ENCODE results near the gene ADCY4.

ADCY4 gene

GRCh38 chr14:24293525-24293924 lies 41.3 kb downstream of the ADCY4 start:
- DNase-seq: no peak

DNA sequence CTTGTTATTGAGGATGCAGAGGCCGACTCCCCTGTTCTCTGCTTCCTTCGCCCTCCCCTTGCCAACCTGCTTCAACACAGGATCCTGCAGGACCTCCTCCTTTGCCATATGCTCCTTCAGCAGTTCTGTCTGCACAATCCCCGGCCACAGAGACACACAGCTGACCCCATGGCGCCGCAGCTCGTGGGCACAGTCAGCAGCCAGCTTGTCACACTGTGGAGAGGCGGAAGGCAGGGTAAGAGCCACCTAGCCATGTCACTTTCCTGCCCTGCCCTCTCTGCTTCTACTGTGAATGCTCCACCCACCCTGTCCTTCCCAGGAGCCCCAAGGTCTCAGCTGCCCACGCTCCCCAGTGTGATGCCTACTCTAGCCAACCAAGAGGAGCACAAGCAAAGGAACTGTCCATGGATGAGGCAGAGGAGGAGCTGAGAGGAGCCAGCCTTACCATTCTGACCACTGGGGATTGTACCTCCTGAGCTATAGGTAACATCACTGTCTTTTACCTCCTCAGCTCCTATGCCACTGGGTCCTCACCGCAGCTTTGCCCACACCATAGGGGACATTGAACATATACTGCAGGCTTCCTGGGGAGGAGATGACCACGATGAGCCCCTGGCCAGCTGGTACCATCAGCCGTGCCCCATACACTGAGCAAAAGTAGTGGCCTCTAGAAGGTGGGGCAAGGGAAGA lies 42.6 kb downstream of the ADCY4 start:
- DNase-seq: no peak

- no peak for DNase-seq
Observed at GRCh38 chr14:24291446-24292117, 43.3 kb downstream of the ADCY4 start.

DNA sequence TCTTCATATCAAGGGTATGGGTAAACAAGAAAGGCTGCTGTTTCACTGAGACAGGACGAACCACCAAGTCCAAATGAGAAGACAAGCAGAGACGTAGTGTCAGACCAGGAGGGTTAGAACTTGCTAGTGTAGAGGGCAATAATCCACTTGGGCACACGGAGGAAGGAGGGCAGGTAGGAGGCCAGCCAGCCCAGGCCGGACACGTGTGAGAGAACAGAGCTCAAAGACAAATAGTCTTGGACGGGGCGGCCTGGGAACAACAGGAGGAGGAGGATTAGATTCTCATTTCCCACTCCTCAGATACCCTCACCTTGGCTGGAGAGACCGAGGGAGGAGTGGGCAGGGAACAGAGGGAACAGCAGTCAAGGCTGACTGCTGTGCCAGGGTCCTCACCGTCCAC lies 44.1 kb downstream of the ADCY4 start:
- DNase-seq: no peak

- DNase-seq: no peak
Observed at GRCh38 chr14:24289649-24290280, 45.1 kb downstream of the ADCY4 start.

DNA sequence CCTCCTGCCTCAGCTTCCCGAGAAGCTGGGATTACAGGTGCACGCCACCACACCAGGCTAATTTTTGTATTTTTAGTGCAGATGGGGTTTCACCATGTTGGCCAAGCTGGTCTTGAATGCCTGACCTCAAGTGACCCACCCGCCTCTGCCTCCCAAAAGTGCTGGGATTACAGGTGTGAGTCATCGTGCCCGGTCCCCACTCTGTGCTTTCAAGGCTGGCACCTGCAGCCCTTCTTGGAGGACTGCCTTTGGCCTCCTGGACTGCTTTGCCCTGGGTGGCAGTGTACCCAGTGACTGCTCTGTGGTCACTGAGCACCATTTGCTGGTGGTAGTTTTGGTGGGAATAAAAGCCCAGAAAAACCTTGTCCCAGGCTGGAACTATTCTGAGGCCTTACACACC lies 47.9 kb downstream of the ADCY4 start:
- DNase-seq: no peak

GRCh38 chr14:24285351-24285750 lies 49.5 kb downstream of the ADCY4 start:
- no peak for DNase-seq

DNA sequence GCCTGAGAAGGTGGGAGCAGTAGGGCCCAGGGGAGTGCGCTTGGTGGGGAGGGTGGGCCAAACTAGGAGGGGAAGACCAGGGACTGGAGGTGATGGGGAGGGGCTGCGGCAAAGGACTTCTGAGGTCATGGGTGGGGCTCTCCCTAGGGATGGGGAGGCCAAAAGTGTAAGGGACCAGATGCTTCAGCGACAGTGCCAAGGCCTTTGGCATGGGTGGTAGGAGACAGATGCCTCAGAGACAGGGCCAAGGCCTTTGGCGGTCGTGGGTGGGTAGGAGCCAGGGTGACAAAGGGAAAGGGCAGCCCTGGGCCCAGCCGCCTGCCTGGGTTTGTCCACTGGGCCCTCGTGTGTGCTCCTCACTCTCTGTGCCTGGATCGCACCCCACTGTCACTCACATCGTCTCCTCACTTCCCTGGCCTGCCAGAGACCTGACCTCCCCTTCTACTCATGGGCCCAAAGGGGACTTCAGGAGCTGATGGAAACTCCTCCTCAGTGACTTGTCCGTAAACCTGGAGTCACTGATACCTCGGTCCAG lies 50.3 kb downstream of the ADCY4 start:
- no peak for DNase-seq

DNA sequence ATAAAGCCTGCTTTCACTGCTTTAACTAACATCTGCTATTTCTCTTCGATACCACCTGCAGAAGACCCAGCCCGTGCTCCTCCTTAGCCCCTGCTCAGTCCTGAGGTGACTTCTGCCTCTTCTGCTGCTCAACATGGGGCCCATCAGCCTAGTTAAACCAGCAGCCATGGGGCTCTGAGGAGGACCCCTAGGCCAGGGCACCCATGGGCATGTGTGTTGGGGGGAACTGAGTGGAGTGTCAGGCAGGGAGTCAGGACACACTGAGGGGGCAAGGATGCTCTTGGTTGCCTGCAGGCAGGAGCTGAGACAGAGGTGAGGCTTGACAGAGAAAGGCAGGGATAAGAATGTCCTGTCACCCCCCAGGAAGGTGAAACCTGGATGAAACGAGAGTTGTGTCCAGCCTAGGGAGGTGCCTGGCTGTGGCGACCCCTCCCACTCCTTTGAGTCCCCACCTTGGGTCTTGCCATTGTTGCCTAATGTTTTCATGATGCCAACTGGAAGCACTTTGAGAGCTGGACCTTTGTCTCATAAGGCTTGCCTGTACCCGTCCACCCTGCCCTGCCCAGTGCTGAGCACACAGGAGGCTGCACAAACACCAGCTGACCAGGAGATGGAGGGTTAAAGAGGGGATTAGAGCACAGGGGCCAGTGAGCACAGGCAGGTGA lies 50.9 kb downstream of the ADCY4 start:
- DNase-seq: no peak

DNA sequence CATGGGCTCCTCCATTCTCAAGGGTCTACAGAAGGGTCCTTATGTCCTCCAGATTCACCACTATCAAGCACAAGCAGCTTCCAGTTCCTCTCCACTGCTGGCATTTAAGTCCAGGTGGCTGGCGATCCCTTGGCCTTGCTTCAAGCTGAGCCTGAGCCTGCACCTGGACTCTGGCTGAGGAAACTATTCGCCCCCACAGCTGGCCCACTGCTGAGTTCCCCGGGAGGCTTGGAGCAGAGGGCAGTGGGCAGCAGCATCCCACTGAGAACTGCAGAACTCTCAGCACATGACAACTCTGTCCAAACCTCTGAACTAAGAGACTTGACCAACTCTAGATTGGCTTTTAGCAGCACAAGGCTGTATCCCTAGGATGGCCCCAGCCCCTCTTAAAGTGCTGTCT lies 52.1 kb downstream of the ADCY4 start:
- no peak for DNase-seq

GRCh38 chr14:24281636-24282035 lies 53.2 kb downstream of the ADCY4 start:
- no peak for DNase-seq

DNA sequence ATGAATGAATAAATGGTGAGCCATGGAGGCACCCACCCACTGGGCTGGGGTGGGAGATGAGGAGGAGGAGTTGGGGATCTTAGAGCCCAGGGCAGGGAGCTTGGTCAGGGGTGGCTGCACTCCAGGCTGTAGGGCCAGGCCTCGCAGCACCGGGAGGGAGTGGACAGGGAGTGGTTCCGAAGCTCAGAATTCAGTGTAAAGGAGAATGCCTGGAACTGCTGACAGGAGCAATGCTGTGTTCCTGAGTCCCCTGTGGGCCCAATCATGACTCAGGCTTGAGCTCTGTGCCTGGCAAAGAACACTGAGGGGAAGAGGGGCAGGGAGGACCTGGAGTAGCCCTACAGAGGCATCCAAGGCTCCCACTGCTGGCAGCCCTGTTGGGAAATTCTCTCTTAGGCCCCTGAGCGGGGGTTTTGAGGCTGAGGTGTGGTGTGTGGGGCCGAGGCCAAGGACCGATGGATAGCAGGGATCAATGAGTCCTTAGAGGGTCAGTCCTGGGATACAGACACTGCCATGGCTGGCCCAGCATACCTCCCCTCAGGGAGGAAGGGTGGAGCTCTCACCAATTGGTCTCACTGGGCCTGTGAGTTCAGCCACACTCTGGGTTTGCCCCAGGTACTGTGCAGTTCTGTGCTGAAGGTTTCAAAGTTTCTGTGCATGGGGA lies 53.9 kb downstream of the ADCY4 start:
- DNase-seq: no peak

DNA sequence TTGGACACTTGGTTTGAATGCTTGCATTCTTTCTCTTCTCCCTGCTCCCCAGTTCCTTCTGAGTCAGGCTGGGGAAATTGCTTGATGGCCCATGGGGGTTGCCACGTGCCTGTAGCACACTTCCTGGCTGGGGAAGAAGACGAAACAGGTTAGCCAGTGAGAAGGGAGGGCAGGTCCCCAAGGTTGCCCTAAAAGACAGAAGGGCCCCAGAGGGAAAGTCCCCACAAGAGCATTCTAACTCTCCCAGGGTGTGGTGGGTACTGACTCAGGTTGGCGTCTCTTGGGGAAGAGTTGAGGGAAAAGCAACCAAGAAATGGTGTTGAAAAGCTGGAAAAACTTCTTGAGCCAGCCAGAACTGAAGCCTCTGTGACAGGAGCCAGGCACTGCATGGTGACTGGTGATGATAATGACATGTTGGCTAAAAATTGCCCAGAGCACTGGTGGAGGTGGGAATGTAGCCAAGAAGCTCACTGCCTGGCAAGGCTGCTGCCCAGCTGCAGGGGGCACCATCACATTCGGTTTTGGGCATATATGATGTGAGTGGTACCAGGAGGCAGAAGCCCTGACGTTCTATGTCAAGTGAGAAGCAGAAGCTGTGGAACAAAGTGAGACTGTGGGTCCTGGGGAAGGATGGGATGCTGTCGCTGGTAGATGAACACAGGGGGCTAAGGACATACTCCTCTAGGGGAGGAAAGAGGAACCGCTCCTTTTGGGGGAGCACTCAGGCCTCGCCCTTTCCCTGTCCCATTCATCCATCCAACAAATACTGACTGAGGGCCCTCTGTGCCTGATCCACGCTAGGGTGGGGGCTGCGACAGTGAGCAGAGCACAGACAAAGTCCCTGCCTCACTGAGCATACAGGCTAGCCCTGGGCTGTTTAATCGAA lies 55.3 kb downstream of the ADCY4 start:
- DNase-seq: no peak

DNA sequence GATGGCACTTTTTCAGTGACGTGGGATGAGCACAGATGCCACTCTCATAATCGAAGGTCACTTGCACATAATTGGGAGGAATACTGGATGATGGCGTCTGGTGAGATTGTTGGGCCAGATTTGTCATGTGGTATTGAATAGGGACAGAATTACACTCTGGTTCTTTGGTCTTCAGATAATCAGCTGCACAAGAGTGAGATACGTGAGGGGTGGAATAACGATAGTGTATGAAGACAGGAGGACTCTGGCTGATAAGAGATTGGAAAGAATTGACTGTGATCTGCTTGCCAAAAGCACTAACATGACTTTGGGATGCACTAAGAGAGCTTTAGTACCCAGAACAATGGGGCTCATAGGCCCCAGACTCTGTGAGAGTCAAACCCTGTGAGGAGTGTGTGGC lies 56.4 kb downstream of the ADCY4 start:
- no peak for DNase-seq

- DNase-seq: no peak
Observed at GRCh38 chr14:24277606-24278321, 57.1 kb downstream of the ADCY4 start.

GRCh38 chr14:24277071-24277470 lies 57.8 kb downstream of the ADCY4 start:
- DNase-seq: no peak

- no peak for DNase-seq
Observed at GRCh38 chr14:24274101-24274543, 60.7 kb downstream of the ADCY4 start.

- DNase-seq: no peak
Observed at GRCh38 chr14:24273422-24273998, 61.4 kb downstream of the ADCY4 start.

DNA sequence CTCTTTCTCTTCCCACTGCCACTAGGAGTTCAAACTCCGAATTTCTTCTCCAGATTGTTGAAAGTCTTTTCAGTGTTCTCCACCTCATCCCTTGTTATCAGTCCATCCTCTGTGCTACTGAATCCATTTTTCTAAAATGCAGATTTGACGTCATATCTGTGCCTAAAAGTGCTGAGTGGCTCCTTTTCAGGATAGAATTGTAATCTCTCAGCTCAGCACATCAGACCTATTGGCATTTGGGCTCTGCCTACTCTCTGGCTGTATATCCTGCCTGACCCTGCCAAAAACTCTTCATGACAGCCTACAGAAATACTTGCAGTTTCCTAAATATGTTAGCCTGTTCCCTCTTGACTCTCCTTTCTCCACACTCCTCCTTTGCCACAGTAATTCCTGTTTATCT lies 62.4 kb downstream of the ADCY4 start:
- DNase-seq: no peak

- DNase-seq: no peak
Observed at GRCh38 chr14:24271834-24272263, 63.0 kb downstream of the ADCY4 start.
